ENCODE measurements around the gene DCAKD.
A peak's percentile ranks its signal among the peaks of the same experiment; 100 is the strongest.

Gene DCAKD

GRCh38 chr17:45029758-45030423, 21.5 kb downstream of the DCAKD start:
- DNase-seq = no peak

- DNase-seq = no peak
These were observed 22.3 kb downstream of the DCAKD start for GRCh38 chr17:45029096-45029495.

GRCh38 chr17:45022655-45023339, 28.6 kb downstream of the DCAKD start:
- no peak for DNase-seq

GRCh38 chr17:45022288-45022648, 29.2 kb downstream of the DCAKD start:
- no peak for DNase-seq

GRCh38 chr17:45021607-45022287, 29.7 kb downstream of the DCAKD start:
- DNase-seq = peak; percentile 68 to 91 (median 81)

GRCh38 chr17:45020354-45021138, 30.9 kb downstream of the DCAKD start:
- no peak for DNase-seq

- DNase-seq = peak; percentile 58 to 90 (median 76)
These were observed 32.4 kb downstream of the DCAKD start for GRCh38 chr17:45018848-45019711.

GRCh38 chr17:45018514-45018847, 33.0 kb downstream of the DCAKD start:
- DNase-seq = peak in 1 of 3 donors; percentile 41

- DNase-seq = peak in 1 of 3 donors; percentile 15
These were observed 34.6 kb downstream of the DCAKD start for GRCh38 chr17:45016823-45017222.

- no peak for DNase-seq
These were observed 35.2 kb downstream of the DCAKD start for GRCh38 chr17:45016237-45016636.

GRCh38 chr17:45013021-45013997, 38.1 kb downstream of the DCAKD start:
- DNase-seq = no peak

GRCh38 chr17:45011767-45012166, 39.7 kb downstream of the DCAKD start:
- DNase-seq = no peak

GRCh38 chr17:45009676-45010467, 41.6 kb downstream of the DCAKD start:
- DNase-seq = no peak

- DNase-seq = peak; percentile 24 to 55 (median 54)
These were observed 43.2 kb downstream of the DCAKD start for GRCh38 chr17:45008216-45008615.

- no peak for DNase-seq
These were observed 44.4 kb downstream of the DCAKD start for GRCh38 chr17:45006927-45007461.

GRCh38 chr17:45005700-45006099, 45.7 kb downstream of the DCAKD start:
- no peak for DNase-seq

GRCh38 chr17:45004388-45004787, 47.0 kb downstream of the DCAKD start:
- no peak for DNase-seq

GRCh38 chr17:45003877-45004276, 47.6 kb downstream of the DCAKD start:
- DNase-seq = no peak

- DNase-seq = no peak
These were observed 50.1 kb downstream of the DCAKD start for GRCh38 chr17:45001310-45001709.

- no peak for DNase-seq
These were observed 52.0 kb downstream of the DCAKD start for GRCh38 chr17:44999433-44999832.

Measured in suppressor macrophage treated with lipopolysaccharide for 1 hour (primary cell).